Measurements from ENCODE around the gene MST1R. TPM values are rescaled to one million over a fixed set of nuclear protein-coding genes. Genes with fewer than 3 reads are reported as not detected.

MST1R gene
- total and polyA plus RNA-seq, 9 of the 15 experiments (the other 6 are each of a cell fraction or from before 2014, with no cell fraction given), result 1.3 to 10.0 (median 3.8) TPM

DNA sequence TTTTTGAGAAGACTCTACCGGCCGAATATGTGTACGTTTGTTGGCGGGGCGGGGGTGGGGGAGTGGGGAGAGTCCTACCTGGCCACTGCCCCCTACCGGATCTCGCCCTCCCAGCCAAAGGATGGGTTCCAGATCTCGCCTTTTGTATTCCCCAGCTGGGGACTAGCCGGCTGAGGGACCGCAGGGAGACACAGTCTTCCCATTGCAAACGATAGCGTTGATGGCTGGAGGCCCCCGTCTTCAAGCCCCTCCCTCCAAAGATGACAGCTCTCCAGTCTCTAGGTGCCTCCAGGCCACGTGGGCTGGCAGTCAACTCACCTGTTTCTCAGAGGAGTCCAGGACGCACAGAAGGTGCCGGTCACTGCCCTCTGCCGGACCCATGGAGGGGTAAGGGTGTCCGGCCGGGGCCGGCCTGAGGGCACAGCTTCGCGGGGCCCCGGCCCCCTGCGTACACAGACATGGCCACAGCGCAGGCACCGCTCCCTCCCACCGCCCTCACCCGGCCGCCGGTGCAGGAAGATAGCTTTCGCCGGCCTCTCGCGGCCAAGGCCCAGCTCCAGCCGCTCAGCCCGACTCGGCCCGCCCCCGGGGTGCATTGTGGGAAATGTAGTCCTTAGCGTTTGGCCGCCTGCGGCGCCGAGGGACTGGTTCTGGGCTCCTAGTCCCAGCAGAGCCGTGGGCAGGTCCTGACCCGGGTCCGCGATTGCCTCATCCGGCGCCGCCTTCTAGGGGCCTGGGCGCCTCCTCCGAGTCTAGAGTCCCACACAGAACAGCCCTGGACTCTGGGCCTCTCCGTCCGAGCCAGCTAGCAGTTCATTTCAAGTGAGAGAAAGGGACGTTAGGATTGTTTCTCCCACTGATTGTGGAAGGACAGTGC, 25.9 kb upstream of the MST1R start, which contains the start of gene MON1A:
MON1A (minus strand) TSS at position 521 of the 877 bp plus-strand sequence. CDS start 16,465 bp downstream, outside the sequence.
- WGBS (ENCODE audit: insufficient coverage, low coverage, missing lambda C conversion rate), result 1% methylated on average over 26 of the region's 56 CpGs
- Histone ChIP-seq H3K9me1 (ENCODE audit: control insufficient read depth, insufficient read depth, low read length) (peaks cover 2% of the 10 kb centered on the region), H3K79me2 (ENCODE audit: control insufficient read depth, insufficient read depth, low read length) (peaks cover 26% of the 10 kb centered on the region), H3K9ac (ENCODE audit: insufficient read depth in 1 of 2, low read depth in 2 of 2, low read length in 2 of 2) (peak within 1 kb of the TSS; percentile 89 to 95), H3K4me1 (replicated peaks in 1 of 2; ENCODE audit: control insufficient read depth in 2 of 2, insufficient read depth in 2 of 2, low read length in 2 of 2) (peaks cover 22 to 32% of the 10 kb centered on the region in 2 experiments), H3K27me3 (ENCODE audit: control insufficient read depth in 2 of 2, insufficient read depth in 2 of 2, low read length in 2 of 2) (no peaks in the 10 kb centered on the region), H4K20me1 (replicated peaks; ENCODE audit: control insufficient read depth, insufficient read depth, low read length) (no peaks in the 10 kb centered on the region), H3K27ac (ENCODE audit: extremely low read depth, low read depth, low read length) (peak within 1 kb of the TSS; percentile 95), H3K4me3 (peak within 1 kb of the TSS; percentile 62), H3K4me2 (ENCODE audit: insufficient read depth, low read length) (peak within 1 kb of the TSS; percentile 97), H3K9me3 (replicated peaks; ENCODE audit: control insufficient read depth, insufficient read depth, low read depth, low read length) (no peaks in the 10 kb centered on the region), H3K36me3 (ENCODE audit: control insufficient read depth, insufficient read depth, low read length) (peaks cover 5% of the 10 kb centered on the region; the same call in 2 of the 3 replicates), H2AFZ (ENCODE audit: low read depth, low read length) (peak within 1 kb of the TSS; percentile 99)
- FAIRE-seq (peak; percentile 81), DNase-seq (ENCODE audit: extremely low read depth in 1 of 4, low spot score in 3 of 4) (peak; percentile 82 to 95 (median 84)), ATAC-seq (peak; percentile 94)
- intact Hi-C loops (cut with micrococcal nuclease), result loop anchor here (5.0 kb wide), 1 partner anchor 158 kb away; the partner anchor contains the start of gene RBM5
- in situ Hi-C loops (cut with MboI), result no loop called here
- ChIA-PET POLR2A (interaction anchor here (0.5 to 4.1 kb wide), 13 partner anchors 10 to 335 kb away, joined by 3 to 38 read pairs (median 4); partner anchors contain the start of gene RBM6), CTCF (ENCODE audit: low intra/inter-chr PET ratio) (interaction anchor here (0.5 kb wide), 1 partner anchor 369 kb away, joined by 3 read pairs; no protein-coding TSS in a partner anchor)
- BruUV-seq (replicated peaks), result TSS peak; percentile 63
- peak; percentile 39; the same call in 1 of the 2 replicates for TF ChIP-seq TOE1 (IDR thresholded peaks at IDR 0.05; ENCODE audit: borderline replicate concordance)
- TF ChIP-seq TOE1 (CRISPR knock-in tag; IDR thresholded peaks at IDR 0.05; ENCODE audit: borderline replicate concordance, low read depth), result no peak
- peak; percentile 53 to 63; a peak in 3 of 4 replicates for TF ChIP-seq SIX5 (IDR thresholded peaks at IDR 0.05; ENCODE audit: borderline replicate concordance in 1 of 2, insufficient read depth in 1 of 2, low read depth in 1 of 2, low read length in 2 of 2)
- TF ChIP-seq RAD21 (CRISPR knock-in tag; conservative IDR thresholded peaks at IDR 0.05 in 1 of 2, IDR thresholded peaks at IDR 0.05 in 1 of 2), result no peak
- TF ChIP-seq NR2C1 (IDR thresholded peaks at IDR 0.05), result peak; percentile 50; the same call in 1 of the 2 replicates
- TF ChIP-seq NR2C1 (tag; IDR thresholded peaks at IDR 0.05), result peak; percentile 72; the same call in 1 of the 2 replicates
- peak; percentile 40; the same call in 1 of the 2 replicates for TF ChIP-seq CC2D1A (IDR thresholded peaks at IDR 0.05)
- 0 out of 2 replicates have a peak, but pooled peaks have one; percentile 39 for TF ChIP-seq EGR1 (conservative IDR thresholded peaks at IDR 0.05)
- no peak for TF ChIP-seq ZNF134 (CRISPR knock-in tag; conservative IDR thresholded peaks at IDR 0.05)
- TF ChIP-seq XRCC4 (IDR thresholded peaks at IDR 0.05; ENCODE audit: extremely low read depth, insufficient read depth, insufficient read length), result no peak
- TF ChIP-seq, protein P1, sequence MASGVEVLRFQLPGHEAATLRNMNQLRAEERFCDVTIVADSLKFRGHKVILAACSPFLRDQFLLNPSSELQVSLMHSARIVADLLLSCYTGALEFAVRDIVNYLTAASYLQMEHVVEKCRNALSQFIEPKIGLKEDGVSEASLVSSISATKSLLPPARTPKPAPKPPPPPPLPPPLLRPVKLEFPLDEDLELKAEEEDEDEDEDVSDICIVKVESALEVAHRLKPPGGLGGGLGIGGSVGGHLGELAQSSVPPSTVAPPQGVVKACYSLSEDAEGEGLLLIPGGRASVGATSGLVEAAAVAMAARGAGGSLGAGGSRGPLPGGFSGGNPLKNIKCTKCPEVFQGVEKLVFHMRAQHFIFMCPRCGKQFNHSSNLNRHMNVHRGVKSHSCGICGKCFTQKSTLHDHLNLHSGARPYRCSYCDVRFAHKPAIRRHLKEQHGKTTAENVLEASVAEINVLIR (CRISPR knock-in tag; IDR thresholded peaks at IDR 0.05), result no peak
- TF ChIP-seq SIN3A (IDR thresholded peaks at IDR 0.05; ENCODE audit: borderline replicate concordance in 2 of 2, control insufficient read depth in 1 of 2, low read depth in 2 of 2, low read length in 2 of 2), result peak; percentile 69 to 80; a peak in 2 of 4 replicates
- TF ChIP-seq NONO (IDR thresholded peaks at IDR 0.05; ENCODE audit: low read depth in 2 of 2, low read length in 1 of 2), result peak in 1 of 2 experiments; percentile 31; a peak in 1 of 4 replicates
- TF ChIP-seq CEBPG (CRISPR knock-in tag; IDR thresholded peaks at IDR 0.05), result peak; percentile 96
- TF ChIP-seq CEBPG (tag; conservative IDR thresholded peaks at IDR 0.05 in 1 of 2, IDR thresholded peaks at IDR 0.05 in 1 of 2), result peak; percentile 75 to 86
- no peak for TF ChIP-seq MEIS2 (IDR thresholded peaks at IDR 0.05; ENCODE audit: partially characterized antibody)
- no peak for TF ChIP-seq SRSF7 (optimal IDR thresholded peaks at IDR 0.05; ENCODE audit: low read depth, low read length)
